ENCODE results near the gene DGCR6L.
"Not testable (repeated sequence)": the region's sequence is repeated elsewhere in the genome, so short reads cannot be mapped to it uniquely, and the experiment has no call there.

The DGCR6L gene

DNA sequence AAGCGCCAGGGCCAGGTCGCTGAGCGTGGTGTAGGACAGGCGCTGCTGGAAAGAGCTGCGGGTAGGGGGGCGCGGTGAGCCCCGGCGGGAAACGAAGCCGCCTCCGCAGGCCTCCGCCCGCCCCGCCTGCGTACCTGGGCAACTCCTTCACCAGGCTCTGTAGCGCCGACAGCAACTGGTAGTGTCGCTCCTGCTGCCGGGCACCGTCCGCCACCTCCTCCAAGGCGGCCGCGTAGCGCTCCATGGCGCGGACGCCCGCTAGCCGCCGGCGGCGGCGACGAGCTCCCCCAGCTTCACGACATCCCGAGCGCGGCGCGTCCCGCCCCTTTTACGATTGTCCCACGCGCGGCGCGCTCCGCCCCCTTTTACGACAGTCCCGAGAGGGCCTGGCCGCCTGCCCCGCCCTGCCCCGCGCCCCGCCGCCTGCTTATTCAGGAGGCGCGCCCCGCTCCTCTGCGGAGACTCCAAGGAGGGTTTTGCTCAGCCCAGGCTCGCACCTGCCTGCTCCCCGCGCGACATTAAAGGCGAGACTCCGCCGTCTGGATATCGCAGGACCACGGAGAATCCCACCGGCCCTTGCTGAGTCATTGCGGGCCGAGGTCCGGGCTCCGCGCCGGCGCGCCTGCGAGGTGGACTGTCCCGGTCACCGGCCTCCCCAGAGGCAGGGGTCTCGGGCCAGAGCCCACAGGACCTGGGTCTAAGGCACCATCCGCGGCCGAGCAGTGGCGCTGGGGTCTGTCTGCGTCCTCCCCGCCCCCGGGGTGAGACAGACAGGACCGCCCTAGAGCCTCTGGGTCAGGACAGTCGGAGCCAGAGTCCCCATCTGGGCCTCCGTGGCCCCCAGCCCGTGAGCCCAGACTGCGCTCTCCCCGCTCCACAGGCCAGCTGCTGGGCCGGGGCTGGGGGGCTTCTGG is at the start of gene DGCR6L:
TSS of gene DGCR6L (minus strand) at position 316 of the 914 bp plus-strand sequence. CDS start at position 244, 72 bp downstream.
- FAIRE-seq (no peak), DNase-seq (ENCODE audit: low spot score) (peak; percentile 68)

DNA sequence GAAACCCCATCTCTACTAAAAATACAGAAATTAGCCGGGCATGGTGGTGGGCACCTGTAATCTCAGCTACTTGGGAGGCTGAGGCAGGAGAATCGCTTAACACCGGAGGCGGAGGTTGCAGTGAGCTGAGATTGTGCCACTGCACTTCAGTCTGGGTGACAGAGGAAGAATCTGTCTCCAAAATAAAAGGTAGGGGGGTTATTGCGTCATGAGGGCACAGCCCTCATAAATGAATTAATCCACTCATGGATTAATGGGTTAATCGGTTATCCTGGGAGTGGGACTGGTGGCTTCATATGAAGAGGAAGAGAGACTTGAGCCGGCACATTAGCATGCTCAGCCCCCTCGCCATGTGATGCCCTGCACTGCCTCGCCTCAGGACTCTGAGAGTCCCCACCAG is 49.0 kb upstream of the DGCR6L start:
- not testable (repeated sequence) for FAIRE-seq; DNase-seq (ENCODE audit: low spot score)

DNA sequence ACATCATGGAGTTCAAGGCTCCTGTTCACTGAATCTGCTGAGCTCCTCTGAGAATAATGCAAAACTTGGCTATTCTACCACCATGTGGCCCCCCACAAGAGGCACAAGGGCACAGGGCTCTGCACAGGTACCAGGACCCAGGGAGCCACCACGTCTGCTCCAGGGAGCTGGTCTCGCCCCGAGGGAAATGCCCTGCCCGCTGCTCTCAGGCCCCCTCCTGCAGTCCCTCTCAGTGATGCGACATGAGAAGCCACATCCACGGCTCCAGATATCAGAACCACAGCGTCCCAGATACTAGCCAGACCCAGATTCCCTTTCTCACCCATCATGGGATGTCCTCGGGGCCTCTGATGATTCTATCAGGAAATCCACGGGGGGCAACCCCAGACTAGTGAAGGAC is 47.0 kb upstream of the DGCR6L start:
- not testable (repeated sequence) for DNase-seq (ENCODE audit: low spot score); FAIRE-seq

DNA sequence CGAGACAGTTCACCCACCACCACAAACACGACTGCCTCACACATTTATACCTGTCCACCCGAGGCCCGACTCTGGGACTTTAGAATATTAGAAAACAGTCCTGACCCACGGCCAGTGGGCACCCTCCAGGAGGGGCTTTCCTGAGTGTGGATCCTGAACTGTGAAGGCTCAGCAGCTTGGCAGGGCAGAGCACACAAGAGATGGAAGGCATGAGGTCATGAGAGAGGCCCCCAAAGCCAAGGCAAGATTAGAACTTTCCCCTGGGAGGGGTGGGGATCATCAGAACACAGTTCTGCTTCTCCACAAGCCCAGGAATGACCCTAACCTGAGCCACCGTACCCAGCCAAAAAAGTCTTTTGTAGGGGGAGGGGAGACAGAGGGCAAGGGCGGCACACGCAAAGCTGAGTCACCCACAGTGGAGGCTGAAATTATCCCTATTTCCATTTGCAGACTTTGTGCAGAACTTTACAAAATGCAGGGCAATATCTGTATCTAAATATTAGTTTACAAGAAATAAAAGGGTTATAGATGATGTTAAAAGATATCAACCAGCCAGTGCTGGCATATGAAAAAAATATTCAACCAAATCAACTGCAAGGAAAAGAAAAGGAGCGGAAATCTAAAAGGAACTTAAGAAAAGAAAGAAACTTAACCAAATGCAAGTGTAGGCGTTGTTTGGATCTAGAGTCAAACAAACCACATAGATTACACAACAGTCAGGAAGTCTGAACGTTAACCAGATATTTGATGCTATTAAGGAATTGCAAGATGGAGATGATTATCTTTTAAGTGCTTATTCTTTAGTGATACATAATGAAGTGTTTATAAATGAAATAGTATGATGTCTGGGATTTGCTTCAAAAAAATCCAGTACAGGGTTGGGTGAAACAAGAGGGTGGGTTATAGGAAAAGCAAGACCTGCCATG is 44.7 kb upstream of the DGCR6L start:
- not testable (repeated sequence) for FAIRE-seq; DNase-seq (ENCODE audit: low spot score)

DNA sequence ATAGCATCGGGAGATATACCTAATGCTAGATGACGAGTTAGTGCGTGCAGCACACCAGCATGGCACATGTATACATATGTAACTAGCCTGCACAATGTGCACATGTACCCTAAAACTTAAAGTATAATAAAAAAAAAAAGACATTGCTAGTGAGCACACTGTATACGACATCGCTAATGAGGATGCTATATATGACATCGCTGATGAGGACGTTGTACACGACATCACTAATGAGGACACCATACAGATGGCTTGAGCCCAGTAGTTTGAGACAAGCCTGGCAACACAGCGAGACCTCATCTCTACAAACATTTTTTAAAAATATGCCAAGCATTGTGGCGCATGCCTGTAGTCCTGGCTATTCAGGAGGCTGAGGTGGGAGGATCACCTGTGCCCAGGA is 42.5 kb upstream of the DGCR6L start:
- not testable (repeated sequence) for DNase-seq (ENCODE audit: low spot score); FAIRE-seq

DNA sequence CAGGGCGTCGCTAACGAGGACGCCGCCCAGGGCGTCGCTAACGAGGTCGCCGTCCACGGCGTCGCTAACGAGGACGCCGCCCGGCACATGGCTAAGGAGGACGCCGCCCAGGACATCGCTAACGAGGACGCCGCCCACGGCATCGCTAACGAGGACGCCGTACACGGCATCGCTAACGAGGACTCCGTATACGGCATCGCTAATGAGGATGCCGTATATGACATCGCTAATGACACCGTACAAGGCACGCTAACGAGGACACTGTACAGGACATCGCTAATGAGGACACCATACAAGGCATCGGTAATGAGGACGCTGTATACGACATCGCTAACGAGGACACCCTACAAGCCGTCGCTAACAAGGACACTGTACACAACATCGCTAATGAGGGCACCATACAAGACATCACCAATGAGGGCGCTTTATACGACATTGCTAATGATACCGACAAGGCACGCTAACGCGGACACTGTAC is 41.9 kb upstream of the DGCR6L start:
- DNase-seq (ENCODE audit: low spot score); FAIRE-seq: not testable (repeated sequence)

DNA sequence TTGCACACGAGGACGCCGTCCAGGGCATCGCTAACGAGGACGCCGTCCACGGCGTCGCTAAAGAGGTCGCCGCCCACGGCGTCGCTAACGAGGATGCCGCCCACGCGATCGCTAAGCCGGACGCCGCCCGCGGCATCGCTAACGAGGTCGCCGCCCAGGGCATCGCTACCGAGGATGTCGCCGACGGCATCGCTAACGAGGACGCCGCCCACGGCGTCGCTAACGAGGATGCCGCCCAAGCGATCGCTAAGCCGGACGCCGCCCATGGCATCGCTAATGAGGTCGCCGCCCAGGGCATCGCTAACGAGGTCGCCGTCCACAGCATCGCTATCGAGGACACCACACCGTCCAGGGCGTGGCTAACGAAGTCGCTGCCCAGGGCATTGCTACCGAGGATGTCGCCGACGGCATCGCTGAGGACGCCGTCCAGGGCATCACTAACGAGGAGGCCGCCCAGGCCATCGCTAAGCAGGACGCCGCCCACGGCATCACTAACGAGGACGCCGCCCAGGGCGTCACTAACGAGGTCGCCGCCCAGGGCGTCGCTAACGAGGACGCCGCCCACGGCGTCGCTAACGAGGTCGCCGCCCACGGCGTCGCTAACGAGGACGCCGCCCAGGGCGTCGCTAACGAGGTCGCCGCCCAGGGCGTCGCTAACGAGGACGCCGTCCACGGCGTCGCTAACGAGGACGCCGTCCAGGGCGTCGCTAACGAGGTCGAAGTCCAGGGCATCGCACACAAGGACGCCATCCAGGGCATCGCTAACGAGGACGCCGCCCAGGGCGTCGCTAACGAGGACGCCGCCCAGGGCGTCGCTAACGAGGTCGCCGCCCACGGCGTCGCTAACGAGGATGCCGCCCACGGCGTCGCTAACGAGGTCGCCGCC is 41.2 kb upstream of the DGCR6L start:
- not testable (repeated sequence) for DNase-seq (ENCODE audit: low spot score); FAIRE-seq

DNA sequence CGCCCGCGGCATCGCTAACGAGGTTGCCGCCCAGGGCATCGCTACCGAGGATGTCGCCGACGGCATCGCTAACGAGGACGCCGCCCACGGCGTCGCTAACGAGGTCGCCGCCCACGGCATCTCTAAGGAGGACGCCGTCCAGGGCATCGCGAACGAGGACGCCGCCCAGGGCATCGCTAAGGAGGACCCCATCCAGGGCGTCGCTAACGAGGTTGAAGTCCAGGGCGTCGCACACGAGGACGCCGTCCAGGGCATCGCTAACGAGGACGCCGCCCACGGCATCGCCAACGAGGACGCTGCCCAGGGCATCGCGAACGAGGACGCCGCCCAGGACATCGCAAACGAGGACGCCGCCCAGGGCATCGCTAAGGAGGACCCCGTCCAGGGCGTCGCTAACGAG is 40.4 kb upstream of the DGCR6L start:
- not testable (repeated sequence) for FAIRE-seq; DNase-seq (ENCODE audit: low spot score)

DNA sequence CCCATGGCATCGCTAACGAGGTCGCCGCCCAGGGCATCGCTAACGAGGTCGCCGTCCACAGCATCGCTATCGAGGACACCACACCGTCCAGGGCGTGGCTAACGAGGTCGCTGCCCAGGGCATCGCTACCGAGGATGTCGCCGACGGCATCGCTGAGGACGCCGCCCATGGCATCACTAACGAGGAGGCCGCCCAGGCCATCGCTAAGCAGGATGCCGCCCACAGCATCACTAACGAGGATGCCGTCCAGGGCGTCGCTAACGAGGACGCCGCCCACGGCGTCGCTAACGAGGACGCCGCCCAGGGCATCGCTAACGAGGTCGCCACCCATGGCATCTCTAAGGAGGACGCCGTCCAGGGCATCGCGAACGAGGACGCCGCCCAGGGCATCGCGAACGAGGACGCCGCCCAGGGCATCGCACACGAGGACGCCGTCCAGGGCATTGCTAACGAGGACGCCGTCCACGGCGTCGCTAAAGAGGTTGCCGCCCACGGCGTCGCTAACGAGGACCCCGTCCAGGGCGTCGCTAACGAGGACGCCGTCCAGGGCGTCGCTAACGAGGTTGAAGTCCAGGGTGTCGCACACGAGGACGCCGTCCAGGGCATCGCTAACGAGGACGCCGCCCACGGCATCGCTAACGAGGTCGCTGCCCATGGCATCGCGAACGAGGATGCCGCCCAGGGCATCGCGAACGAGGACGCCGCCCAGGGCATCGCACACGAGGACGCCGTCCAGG is 38.8 kb upstream of the DGCR6L start:
- DNase-seq (ENCODE audit: low spot score); FAIRE-seq: not testable (repeated sequence)

DNA sequence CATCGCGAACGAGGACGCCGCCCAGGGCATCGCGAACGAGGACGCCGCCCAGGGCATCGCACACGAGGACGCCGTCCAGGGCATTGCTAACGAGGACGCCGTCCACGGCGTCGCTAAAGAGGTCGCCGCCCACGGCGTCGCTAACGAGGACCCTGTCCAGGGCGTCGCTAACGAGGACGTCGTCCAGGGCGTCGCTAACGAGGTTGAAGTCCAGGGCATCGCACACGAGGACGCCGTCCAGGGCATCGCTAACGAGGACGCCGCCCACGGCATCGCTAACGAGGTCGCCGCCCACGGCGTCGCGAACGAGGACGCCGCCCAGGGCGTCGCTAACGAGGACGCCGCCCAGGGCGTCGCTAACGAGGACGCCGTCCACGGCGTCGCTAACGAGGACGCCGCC is 38.1 kb upstream of the DGCR6L start:
- not testable (repeated sequence) for FAIRE-seq; DNase-seq (ENCODE audit: low spot score)

DNA sequence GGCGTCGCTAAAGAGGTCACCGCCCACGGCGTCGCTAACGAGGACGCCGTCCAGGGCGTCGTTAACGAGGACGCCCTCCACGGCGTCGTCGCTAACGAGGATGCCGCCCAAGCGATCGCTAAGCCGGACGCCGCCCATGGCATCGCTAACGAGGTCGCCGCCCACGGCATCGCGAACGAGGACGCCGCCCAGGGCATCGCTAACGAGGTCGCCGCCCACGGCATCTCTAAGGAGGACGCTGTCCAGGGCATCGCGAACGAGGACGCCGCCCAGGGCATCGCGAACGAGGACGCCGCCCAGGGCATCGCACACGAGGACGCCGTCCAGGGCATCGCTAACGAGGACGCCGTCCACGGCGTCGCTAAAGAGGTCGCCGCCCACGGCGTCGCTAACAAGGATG is 37.0 kb upstream of the DGCR6L start:
- FAIRE-seq; DNase-seq (ENCODE audit: low spot score): not testable (repeated sequence)

DNA sequence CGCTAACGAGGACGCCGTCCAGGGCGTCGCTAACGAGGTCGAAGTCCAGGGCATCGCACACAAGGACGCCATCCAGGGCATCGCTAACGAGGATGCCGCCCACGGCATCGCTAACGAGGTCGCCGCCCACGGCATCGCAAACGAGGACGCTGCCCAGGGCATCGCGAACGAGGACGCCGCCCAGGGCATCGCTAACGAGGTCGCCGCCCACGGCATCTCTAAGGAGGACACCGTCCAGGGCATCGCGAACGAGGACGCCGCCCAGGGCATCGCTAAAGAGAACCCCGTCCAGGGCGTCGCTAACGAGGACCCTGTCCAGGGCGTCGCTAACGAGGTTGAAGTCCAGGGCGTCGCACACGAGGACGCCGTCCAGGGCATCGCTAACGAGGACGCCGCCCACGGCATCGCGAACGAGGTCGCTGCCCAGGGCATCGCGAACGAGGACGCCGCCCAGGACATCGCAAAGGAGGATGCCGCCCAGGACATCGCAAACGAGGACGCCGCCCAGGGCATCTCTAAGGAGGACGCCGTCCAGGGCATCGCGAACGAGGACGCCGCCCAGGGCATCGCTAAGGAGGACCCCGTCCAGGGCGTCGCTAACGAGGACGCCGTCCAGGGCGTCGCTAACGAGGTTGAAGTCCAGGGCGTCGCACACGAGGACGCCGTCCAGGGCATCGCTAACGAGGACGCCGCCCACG is 36.2 kb upstream of the DGCR6L start:
- DNase-seq (ENCODE audit: low spot score); FAIRE-seq: not testable (repeated sequence)

DNA sequence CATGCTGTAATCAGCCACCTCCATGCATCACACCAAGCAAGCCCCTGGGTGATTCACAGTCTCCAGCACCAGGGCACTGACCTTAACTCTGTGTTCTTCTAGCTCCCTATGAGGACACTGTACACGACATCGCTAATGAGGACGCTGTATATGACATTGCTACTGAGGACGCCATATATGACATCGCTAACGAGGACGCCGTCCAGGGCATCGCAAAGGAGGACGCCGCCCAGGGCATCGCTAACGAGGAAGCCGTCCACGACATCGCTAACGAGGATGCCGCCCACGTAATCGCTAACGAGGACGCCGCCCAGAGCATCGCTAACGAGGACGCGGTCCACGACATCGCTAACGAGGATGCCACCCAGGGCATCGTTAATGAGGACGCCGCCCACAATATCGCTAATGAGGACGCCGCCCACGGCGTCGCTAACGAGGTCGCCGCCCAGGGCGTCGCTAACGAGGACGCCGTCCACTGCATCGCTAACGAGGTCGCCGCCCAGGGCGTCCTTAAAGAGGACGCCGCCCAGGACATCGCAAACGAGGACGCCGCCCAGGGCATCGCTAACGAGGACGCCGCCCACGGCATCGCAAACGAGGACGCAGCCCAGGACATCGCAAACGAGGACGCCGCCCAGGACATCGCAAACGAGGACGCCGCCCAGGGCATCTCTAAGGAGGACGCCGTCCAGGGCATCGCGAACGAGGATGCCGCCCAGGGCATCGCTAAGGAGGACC is 34.5 kb upstream of the DGCR6L start:
- DNase-seq (ENCODE audit: low spot score) (no peak), FAIRE-seq (no peak)

DNA sequence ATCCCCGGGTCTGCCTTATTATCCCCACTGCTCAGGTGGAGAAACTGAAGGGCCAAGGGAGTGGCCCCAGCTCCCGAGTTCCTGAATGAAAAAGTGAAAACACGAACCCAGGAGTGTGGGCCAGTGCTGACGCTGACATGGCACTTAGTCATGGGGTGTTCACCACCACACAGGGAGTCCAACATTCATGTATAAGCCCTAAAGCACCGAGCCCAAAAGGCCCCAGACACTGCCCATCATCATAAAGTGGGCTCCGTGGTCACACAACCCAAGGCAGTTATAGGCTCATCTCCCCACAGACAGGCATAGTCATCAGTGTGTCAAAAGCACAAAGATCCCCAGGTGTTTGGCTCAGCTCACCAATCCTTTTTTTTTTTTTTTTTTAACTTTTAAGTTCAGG is 32.7 kb upstream of the DGCR6L start:
- DNase-seq (ENCODE audit: low spot score): not testable (repeated sequence)

DNA sequence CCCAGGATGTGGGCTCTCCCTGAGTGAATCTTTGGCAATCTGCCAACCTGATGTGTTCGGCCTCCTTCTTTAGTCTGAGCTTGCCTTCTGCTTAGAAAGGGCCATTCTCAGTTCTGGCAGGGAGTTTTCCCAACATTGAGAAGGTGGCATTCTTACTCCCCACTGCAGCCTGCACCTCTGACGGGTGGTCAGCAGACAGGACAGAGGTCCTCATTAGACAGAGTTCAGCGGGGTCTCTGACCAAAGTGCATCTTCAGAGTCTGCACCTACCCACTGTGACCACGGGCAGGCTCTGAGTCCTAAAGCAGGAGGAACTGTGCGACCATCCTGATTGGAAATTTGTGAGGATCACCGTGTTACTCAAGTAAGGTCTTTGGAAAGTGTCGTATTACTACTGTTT is 26.7 kb upstream of the DGCR6L start:
- DNase-seq (ENCODE audit: low spot score); FAIRE-seq: not testable (repeated sequence)

More for the DNA sequence above, 32.7 kb upstream of the DGCR6L start:
- FAIRE-seq: not testable (repeated sequence)

DNA sequence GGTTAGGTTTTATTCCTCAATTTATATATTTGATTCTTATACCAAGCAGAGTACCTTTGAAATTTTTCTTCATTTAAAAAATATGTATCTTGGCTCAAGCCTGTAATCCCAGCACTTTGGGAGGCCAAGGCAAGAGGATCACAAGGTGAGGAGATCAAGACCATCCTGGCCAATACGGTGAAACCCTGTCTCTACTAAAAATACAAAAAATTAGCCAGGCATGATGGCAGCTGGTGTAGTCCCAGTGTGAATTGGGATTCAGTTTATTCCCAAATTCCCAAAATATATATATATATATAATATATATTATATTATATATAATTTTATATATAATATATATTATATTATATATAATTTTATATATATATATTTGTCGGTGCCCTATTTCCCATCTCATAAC is 18.4 kb upstream of the DGCR6L start:
- DNase-seq (ENCODE audit: low spot score): not testable (repeated sequence)
- FAIRE-seq: peak; percentile 78

DNA sequence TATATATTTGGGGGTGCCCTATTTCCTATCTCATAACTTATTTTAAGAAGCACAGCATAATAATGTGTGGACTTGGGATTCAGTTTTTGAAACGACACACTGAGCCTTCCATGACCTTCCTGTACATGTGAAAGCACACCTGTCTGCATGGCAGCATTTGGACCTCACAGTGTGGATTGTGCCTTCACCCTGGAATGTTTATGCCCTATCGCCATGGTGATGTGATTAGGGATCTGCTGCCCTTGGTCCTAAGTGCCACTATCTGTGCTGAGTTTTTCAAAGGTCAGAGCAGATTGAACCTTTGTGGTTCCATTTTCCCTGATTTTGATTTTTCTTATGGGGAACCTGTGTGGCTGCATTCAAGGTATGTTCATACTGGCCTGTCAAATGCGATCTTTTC is 17.9 kb upstream of the DGCR6L start:
- not testable (repeated sequence) for FAIRE-seq; DNase-seq (ENCODE audit: low spot score)

DNA sequence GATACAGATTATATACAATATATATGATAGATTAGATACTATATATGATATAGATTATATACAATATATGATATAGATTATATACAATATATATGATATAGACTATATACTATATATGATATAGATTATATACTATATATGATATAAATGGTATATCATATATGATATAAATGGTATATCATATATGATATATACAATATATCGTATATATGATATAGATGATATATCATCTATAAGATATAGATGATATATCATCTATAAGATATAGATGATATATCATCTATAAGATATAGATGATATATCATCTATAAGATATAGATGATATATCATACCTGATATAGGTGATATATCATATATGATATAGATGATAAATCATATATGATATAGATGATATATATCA is 16.7 kb upstream of the DGCR6L start:
- not testable (repeated sequence) for DNase-seq (ENCODE audit: low spot score); FAIRE-seq

Data from RCC 7860 (cell line).